HepG2 (cell line): ENCODE data around the gene GDPD5. TPM values are rescaled to one million over a fixed set of nuclear protein-coding genes. Genes with fewer than 3 reads are reported as not detected.

Experiments
- CREM ChIP-seq, 2 experiments: sonication (generic) in 1 of 2; formaldehyde crosslinking in 1 of 2; IDR thresholded peaks; 2 replicates each; pipeline versions ENCODE4 v1.4.0 to v1.6.1; 2016 to 2020; ENCODE audit warnings: antibody characterized with exemption in 1 of 2, mild to moderate bottlenecking in 1 of 2, missing genetic modification reagents in 1 of 2
- DPF2 ChIP-seq: sonication (generic); formaldehyde crosslinking; IDR thresholded peaks from 2 replicates; pipeline ENCODE4 v1.4.0; 2020; ENCODE audit warnings: mild to moderate bottlenecking, low read depth, missing genetic modification reagents, borderline replicate concordance
- ERF ChIP-seq: IDR thresholded peaks from 2 replicates; pipeline ENCODE4 v1.6.1; 2018; ENCODE audit warnings: missing biosample characterization, missing genetic modification reagents
- FOXA1 ChIP-seq, 2 experiments: fragments of 450-650 bp in 1 of 2; sonication (generic) in 1 of 2; formaldehyde crosslinking in 1 of 2; IDR thresholded peaks; 2 replicates each; pipeline versions ENCODE4 v1.4.0 to v1.6.1; 2016 to 2020; ENCODE audit warnings: missing genetic modification reagents in 1 of 2
- FOXA3 ChIP-seq: IDR thresholded peaks from 2 replicates; pipeline ENCODE4 v1.6.1; 2016; ENCODE audit warnings: missing genetic modification reagents, missing compliant biosample characterization
- HOXA3 ChIP-seq: sonication (generic); formaldehyde crosslinking; IDR thresholded peaks from 2 replicates; pipeline ENCODE4 v1.5.0; 2020; ENCODE audit warnings: missing genetic modification reagents
- ZNF598 ChIP-seq: sonication (generic); formaldehyde crosslinking; IDR thresholded peaks from 2 replicates; pipeline ENCODE4 v1.5.1; 2020; ENCODE audit warnings: mild to moderate bottlenecking, missing genetic modification reagents, borderline replicate concordance
- ZNF644 ChIP-seq: IDR thresholded peaks from 2 replicates; pipeline ENCODE4 v1.6.1; 2016; ENCODE audit warnings: low read depth
- ZSCAN9 ChIP-seq: IDR thresholded peaks from 2 replicates; pipeline ENCODE4 v1.6.1; 2016; ENCODE audit warnings: borderline replicate concordance
- polyA plus RNA-seq, 8 experiments: library from polyadenylated mRNA; depleted of rRNA in 3 of 8; stranded (reverse) in 7 of 8; unstranded in 1 of 8; fragments of >200 nt; fragmentation: Illumina TruSeq in 4 of 8; extraction: Trizol in 4 of 8; gene quantifications; 2 replicates each; pipeline versions ENCODE4 v1.2.1 to v1.2.3, GENCODE V29; 2011 to 2016; ENCODE audit warnings: low read depth in 4 of 8, missing spikeins in 1 of 8, mixed read lengths in 1 of 8; ENCODE audit not compliant: insufficient read depth in 1 of 8
- total RNA-seq, 5 experiments: library from RNA; depleted of rRNA; stranded (reverse); fragments of >200 nt; fragmentation: Illumina TruSeq; extraction: Trizol; gene quantifications; 2 replicates each; pipeline ENCODE4 v1.2.3, GENCODE V29; 2016; ENCODE audit warnings: low read depth in 1 of 5
- TF ChIP-seq, protein P1 (sequence below): sonication (generic); formaldehyde crosslinking; IDR thresholded peaks from 2 replicates; pipeline ENCODE4 v1.5.1; 2020; ENCODE audit warnings: mild to moderate bottlenecking, missing genetic modification reagents, borderline replicate concordance
- TF ChIP-seq, protein P2 (sequence below): sonication (generic); formaldehyde crosslinking; IDR thresholded peaks from 2 replicates; pipeline ENCODE4 v1.8.1; 2022; ENCODE audit warnings: low read depth, mild to moderate bottlenecking, missing genetic modification reagents
- TF ChIP-seq, protein P3 (sequence below): sonication (generic); formaldehyde crosslinking; IDR thresholded peaks from 2 replicates; pipeline ENCODE4 v1.4.0; 2020; ENCODE audit warnings: missing genetic modification reagents

GDPD5 gene
- total and polyA plus RNA-seq, 2 of the 13 experiments (the other 11 are each of a cell fraction or from before 2014, with no cell fraction given): 55.0 to 67.5 TPM

DNA sequence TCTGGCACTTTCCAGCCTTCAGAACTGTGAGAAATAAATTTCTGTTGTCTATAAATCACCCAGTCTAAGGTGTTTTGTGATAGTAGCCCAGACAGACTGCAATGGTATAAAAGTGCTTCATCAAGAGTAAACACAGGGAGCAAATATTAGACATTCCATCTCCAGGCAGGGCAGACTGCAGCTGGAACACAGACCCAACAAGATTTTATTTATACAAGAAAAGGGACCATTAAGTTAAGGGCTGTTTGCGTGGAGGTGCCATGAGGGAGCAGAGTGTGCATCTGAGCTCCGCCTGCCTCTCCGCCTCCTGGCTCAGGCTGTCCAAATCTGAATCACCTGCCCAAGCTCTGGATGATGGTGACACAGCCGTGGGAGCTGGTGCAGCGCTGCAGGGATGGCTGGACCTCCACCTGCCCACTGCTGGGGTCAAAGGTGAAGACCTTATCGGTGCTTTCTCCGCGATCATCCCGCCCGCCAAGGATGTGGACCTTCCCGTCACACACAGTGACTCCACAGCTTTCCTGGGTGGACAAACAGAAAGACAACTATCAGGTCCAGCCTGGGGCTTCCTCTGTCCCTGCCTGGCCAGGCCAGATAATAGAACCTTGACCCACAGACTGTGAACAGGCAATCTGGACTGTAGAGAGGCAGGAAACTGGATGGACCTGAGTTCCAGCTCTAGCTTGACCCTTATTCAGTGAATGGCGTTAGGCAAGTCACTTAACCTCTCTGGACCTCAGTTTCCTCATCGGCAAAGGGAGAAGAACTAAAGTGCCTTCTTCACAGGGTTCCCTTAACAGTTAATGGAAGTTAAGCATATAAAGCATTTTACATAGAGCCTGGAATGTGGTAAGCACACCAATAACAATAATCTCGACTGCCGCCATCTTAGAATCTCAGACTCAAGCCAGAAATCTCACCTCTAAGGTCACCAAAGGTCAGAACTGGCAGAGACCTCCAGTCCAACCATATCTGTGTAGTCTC, 103.2 kb downstream of the GDPD5 start (continued):
- TF ChIP-seq, protein P1, sequence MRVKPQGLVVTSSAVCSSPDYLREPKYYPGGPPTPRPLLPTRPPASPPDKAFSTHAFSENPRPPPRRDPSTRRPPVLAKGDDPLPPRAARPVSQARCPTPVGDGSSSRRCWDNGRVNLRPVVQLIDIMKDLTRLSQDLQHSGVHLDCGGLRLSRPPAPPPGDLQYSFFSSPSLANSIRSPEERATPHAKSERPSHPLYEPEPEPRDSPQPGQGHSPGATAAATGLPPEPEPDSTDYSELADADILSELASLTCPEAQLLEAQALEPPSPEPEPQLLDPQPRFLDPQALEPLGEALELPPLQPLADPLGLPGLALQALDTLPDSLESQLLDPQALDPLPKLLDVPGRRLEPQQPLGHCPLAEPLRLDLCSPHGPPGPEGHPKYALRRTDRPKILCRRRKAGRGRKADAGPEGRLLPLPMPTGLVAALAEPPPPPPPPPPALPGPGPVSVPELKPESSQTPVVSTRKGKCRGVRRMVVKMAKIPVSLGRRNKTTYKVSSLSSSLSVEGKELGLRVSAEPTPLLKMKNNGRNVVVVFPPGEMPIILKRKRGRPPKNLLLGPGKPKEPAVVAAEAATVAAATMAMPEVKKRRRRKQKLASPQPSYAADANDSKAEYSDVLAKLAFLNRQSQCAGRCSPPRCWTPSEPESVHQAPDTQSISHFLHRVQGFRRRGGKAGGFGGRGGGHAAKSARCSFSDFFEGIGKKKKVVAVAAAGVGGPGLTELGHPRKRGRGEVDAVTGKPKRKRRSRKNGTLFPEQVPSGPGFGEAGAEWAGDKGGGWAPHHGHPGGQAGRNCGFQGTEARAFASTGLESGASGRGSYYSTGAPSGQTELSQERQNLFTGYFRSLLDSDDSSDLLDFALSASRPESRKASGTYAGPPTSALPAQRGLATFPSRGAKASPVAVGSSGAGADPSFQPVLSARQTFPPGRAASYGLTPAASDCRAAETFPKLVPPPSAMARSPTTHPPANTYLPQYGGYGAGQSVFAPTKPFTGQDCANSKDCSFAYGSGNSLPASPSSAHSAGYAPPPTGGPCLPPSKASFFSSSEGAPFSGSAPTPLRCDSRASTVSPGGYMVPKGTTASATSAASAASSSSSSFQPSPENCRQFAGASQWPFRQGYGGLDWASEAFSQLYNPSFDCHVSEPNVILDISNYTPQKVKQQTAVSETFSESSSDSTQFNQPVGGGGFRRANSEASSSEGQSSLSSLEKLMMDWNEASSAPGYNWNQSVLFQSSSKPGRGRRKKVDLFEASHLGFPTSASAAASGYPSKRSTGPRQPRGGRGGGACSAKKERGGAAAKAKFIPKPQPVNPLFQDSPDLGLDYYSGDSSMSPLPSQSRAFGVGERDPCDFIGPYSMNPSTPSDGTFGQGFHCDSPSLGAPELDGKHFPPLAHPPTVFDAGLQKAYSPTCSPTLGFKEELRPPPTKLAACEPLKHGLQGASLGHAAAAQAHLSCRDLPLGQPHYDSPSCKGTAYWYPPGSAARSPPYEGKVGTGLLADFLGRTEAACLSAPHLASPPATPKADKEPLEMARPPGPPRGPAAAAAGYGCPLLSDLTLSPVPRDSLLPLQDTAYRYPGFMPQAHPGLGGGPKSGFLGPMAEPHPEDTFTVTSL: peak; percentile 49; the same call in 1 of the 2 replicates
- TF ChIP-seq ZNF598 (CRISPR knock-in tag) (peak; percentile 71; the same call in 1 of the 2 replicates), ZSCAN9 (CRISPR knock-in tag) (0 out of 2 replicates have a peak, but pooled peaks have one; percentile 12), CREM (IDR thresholded peaks at IDR 0.05) (peak; percentile 40; the same call in 1 of the 2 replicates), CREM (CRISPR knock-in tag; IDR thresholded peaks at IDR 0.05) (no peak), ERF (CRISPR knock-in tag) (0 out of 2 replicates have a peak, but pooled peaks have one; percentile 51), ZNF644 (CRISPR knock-in tag) (no peak), DPF2 (CRISPR knock-in tag) (peak; percentile 49; the same call in 1 of the 2 replicates), FOXA1 (IDR thresholded peaks at IDR 0.05) (no peak), FOXA1 (CRISPR knock-in tag; IDR thresholded peaks at IDR 0.05) (peak; percentile 76), HOXA3 (peak; percentile 48; the same call in 1 of the 2 replicates), FOXA3 (0 out of 2 replicates have a peak, but pooled peaks have one; percentile 38)
- TF ChIP-seq, protein P2, sequence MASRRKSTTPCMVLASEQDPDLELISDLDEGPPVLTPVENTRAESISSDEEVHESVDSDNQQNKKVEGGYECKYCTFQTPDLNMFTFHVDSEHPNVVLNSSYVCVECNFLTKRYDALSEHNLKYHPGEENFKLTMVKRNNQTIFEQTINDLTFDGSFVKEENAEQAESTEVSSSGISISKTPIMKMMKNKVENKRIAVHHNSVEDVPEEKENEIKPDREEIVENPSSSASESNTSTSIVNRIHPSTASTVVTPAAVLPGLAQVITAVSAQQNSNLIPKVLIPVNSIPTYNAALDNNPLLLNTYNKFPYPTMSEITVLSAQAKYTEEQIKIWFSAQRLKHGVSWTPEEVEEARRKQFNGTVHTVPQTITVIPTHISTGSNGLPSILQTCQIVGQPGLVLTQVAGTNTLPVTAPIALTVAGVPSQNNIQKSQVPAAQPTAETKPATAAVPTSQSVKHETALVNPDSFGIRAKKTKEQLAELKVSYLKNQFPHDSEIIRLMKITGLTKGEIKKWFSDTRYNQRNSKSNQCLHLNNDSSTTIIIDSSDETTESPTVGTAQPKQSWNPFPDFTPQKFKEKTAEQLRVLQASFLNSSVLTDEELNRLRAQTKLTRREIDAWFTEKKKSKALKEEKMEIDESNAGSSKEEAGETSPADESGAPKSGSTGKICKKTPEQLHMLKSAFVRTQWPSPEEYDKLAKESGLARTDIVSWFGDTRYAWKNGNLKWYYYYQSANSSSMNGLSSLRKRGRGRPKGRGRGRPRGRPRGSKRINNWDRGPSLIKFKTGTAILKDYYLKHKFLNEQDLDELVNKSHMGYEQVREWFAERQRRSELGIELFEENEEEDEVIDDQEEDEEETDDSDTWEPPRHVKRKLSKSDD (CRISPR knock-in tag): peak; percentile 50; the same call in 1 of the 2 replicates
- TF ChIP-seq, protein P3, sequence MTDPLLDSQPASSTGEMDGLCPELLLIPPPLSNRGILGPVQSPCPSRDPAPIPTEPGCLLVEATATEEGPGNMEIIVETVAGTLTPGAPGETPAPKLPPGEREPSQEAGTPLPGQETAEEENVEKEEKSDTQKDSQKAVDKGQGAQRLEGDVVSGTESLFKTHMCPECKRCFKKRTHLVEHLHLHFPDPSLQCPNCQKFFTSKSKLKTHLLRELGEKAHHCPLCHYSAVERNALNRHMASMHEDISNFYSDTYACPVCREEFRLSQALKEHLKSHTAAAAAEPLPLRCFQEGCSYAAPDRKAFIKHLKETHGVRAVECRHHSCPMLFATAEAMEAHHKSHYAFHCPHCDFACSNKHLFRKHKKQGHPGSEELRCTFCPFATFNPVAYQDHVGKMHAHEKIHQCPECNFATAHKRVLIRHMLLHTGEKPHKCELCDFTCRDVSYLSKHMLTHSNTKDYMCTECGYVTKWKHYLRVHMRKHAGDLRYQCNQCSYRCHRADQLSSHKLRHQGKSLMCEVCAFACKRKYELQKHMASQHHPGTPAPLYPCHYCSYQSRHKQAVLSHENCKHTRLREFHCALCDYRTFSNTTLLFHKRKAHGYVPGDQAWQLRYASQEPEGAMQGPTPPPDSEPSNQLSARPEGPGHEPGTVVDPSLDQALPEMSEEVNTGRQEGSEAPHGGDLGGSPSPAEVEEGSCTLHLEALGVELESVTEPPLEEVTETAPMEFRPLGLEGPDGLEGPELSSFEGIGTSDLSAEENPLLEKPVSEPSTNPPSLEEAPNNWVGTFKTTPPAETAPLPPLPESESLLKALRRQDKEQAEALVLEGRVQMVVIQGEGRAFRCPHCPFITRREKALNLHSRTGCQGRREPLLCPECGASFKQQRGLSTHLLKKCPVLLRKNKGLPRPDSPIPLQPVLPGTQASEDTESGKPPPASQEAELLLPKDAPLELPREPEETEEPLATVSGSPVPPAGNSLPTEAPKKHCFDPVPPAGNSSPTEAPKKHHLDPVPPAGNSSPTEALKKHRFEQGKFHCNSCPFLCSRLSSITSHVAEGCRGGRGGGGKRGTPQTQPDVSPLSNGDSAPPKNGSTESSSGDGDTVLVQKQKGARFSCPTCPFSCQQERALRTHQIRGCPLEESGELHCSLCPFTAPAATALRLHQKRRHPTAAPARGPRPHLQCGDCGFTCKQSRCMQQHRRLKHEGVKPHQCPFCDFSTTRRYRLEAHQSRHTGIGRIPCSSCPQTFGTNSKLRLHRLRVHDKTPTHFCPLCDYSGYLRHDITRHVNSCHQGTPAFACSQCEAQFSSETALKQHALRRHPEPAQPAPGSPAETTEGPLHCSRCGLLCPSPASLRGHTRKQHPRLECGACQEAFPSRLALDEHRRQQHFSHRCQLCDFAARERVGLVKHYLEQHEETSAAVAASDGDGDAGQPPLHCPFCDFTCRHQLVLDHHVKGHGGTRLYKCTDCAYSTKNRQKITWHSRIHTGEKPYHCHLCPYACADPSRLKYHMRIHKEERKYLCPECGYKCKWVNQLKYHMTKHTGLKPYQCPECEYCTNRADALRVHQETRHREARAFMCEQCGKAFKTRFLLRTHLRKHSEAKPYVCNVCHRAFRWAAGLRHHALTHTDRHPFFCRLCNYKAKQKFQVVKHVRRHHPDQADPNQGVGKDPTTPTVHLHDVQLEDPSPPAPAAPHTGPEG (CRISPR knock-in tag): peak; percentile 93
